Measurements from ENCODE around the gene GSTM4.
"Not testable (repeated sequence)": the region's sequence is repeated elsewhere in the genome, so short reads cannot be mapped to it uniquely, and the experiment has no call there.

Gene GSTM4

GRCh38 chr1:109667452-109668122 lies 11.7 kb downstream of the GSTM4 start, which contains the start of gene GSTM2:
Gene GSTM2, plus strand, starts transcription at chr1:109668057. Its CDS starts 59 bp downstream, at chr1:109668116.
- peak; percentile 90 for DNase-seq (ENCODE audit: low read depth, low spot score)

DNA sequence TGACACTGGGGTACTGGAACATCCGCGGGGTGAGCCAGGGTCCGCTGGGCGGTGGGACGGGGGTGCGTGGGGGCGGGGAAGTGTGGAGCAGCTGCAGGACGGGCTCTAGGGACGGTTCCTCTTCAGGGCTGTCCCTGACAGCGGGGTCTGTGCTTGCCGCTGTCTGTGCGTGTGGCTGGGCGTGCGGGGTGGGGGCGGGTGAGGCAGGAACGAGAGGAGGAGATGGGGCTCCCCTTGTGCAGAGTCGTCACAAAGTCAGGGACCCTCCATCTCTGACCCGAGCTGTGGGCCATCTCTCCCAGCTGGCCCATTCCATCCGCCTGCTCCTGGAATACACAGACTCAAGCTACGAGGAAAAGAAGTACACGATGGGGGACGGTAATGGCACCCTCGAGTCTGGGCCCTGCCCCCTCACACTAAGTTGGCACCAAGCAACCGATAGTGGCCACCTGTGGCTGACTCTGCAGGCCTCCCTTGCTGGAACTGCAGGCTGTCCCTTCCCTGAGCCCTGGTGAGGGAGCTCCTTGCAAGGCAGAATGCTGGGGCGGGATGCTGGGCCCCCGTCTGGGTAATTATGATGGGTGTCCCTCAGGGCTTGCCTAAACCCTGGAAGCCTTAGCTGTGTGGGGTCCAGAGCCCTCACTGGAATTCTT lies 12.3 kb downstream of the GSTM4 start:
- no peak for DNase-seq (ENCODE audit: low read depth, low spot score)

- DNase-seq (ENCODE audit: low read depth, low spot score) = no peak
Measured at GRCh38 chr1:109669246-109669948, 13.5 kb downstream of the GSTM4 start.

DNA sequence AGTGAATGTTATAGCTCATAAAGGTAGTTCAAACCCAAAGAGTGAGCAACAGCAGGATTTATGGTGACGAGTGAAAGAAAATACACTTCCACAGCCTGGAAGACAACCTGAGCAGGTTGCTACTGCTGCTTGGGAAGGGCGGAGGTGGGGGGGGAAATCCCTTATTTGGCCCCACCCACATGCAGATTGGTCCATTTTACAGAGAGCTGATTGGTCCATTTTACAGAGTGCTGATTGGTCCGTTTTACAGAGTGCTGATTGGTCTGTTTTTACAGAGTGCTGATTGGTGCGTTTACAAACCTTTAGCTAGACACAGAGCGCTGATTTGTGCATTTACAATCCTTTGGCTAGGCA lies 14.0 kb downstream of the GSTM4 start:
- DNase-seq (ENCODE audit: low read depth, low spot score) = not testable (repeated sequence)

DNA sequence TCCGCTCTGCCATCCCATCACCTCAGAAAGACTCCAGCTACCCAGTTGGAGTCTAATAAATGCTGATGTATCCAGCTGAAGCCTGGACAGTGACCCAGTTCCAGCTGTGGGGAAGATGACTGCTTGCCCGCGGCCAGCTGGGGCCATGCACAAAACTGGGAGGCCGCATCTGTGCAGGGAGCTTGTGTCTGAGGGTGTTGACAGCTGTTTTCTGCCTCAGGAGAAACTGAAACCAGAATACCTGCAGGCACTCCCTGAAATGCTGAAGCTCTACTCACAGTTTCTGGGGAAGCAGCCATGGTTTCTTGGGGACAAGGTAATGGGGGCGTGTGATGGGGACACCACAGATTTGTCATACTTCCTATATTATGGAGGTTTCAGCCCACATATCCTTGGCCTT lies 15.2 kb downstream of the GSTM4 start:
- DNase-seq (ENCODE audit: low read depth, low spot score) = no peak

GRCh38 chr1:109673861-109674260 lies 18.0 kb downstream of the GSTM4 start:
- not testable (repeated sequence) for DNase-seq (ENCODE audit: low read depth, low spot score)

DNA sequence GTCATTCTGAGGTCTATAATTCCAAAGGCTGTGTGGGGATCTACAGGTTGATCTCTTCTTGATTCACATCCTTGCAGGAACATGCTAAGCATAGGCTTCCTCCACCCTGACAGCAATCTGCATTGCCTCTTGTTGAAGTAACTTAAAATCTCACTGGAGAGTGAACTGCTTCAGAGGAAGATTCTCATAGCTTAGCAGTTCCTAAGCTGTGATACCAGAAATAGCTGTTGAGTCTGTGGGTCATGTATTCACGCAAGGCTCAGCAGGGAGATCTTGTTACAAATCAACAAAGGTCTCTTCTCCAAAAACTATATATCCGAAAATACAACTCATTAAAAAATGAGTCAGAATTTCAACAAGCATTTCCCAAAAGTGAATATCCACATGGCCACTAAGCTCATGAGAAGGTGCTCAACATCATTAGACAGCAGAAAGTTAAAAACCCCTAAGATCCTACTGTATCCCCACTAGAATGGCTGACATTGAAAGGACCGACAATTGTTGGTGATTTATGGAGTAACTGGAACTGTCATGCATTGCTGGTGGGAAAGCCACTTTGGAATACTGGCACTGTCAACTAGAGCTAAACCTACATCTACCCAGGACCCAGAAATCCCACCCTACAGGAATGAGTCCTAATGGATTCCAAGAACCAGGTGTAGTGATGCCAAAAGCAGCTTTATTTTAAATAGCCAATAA lies 20.9 kb downstream of the GSTM4 start:
- not testable (repeated sequence) for DNase-seq (ENCODE audit: low read depth, low spot score)

DNA sequence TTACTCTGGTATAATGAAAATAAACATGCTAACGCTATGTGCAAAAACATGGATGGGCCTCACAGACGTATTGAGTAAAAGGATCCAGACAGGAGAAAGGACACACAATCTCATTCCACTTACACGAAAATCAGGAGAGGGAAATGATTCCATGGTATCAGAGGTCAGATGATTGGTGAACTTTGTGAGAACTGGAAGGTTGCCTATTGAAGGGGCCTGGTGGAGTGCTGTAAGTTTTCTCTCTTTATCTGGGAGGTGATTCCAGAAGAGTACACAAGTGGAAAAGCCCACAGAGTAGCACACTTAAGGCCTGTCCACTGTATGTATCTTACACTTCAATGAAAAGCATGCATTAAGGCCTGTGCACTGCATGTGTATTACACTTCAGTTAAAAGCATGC lies 21.6 kb downstream of the GSTM4 start:
- no peak for DNase-seq (ENCODE audit: low read depth, low spot score)

DNA sequence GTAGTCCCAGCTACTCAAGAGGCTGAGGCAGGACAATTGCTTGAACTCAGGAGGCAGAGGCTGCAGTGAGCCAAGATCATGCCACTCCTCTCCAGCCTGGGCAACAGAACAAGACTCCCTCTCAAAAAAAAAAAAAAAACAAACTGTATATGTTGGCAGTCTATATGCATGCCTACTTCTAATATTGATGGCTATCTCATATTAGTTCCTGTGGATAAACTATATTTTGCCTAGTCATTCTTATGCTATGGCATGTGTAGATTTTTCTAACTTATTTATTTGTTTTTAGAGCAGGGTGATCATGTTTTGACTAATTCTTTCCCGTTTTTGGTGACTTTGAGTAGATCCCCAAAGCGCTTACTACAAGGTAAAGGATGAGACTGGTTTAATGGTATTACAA lies 22.7 kb downstream of the GSTM4 start:
- not testable (repeated sequence) for DNase-seq (ENCODE audit: low read depth, low spot score)

DNA sequence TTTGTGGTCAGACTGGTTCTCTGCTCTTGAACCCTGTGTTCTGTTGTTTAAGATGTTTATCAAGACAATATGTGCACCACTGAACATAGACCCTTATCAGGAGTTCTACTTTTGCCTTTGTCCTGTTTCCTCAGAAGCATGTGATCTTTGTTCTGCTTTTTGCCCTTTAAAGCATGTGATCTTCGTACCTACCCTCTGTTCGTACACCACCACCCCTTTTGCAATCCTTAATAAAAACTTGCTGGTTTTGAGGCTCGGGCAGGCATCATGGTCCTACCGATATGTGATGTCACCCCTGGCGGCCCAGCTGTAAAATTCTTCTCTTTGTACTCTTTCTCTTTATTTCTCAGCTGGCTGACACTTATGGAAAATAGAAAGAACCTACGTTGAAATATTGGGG lies 28.9 kb downstream of the GSTM4 start:
- not testable (repeated sequence) for DNase-seq (ENCODE audit: low read depth, low spot score)

GRCh38 chr1:109685399-109685798 lies 29.5 kb downstream of the GSTM4 start:
- not testable (repeated sequence) for DNase-seq (ENCODE audit: low read depth, low spot score)

- not testable (repeated sequence) for DNase-seq (ENCODE audit: low read depth, low spot score)
Measured at GRCh38 chr1:109685890-109686289, 30.0 kb downstream of the GSTM4 start.

GRCh38 chr1:109687109-109687508 lies 31.2 kb downstream of the GSTM4 start:
- DNase-seq (ENCODE audit: low read depth, low spot score) = not testable (repeated sequence)

- DNase-seq (ENCODE audit: low read depth, low spot score) = no peak
Measured at GRCh38 chr1:109687641-109688499, 32.0 kb downstream of the GSTM4 start, which contains the start of gene GSTM1. Gene GSTM1, plus strand, starts transcription at chr1:109687817. Its CDS starts 57 bp downstream, at chr1:109687874.

DNA sequence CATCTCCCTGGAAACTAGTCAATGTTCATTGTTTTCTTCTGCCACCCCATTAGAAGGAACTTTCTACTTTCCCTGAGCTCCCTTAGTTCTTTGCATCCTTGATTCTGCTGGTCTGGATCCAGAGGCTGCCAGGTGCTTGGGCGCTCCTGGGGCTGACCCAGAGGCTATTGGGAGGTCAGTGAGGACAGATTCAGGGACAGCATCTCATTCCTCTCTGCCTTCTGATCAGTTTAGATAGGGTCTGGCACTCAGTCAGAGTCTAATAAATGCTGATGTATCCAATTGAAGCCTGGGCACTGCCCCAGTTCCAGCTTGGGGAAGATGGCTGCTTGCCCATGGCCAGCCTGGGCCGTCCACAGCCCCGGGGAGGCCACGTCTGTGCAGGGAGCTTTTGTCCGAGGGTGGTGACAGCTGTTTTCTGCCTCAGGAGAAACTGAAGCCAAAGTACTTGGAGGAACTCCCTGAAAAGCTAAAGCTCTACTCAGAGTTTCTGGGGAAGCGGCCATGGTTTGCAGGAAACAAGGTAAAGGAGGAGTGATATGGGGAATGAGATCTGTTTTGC lies 34.0 kb downstream of the GSTM4 start:
- no peak for DNase-seq (ENCODE audit: low read depth, low spot score)

DNA sequence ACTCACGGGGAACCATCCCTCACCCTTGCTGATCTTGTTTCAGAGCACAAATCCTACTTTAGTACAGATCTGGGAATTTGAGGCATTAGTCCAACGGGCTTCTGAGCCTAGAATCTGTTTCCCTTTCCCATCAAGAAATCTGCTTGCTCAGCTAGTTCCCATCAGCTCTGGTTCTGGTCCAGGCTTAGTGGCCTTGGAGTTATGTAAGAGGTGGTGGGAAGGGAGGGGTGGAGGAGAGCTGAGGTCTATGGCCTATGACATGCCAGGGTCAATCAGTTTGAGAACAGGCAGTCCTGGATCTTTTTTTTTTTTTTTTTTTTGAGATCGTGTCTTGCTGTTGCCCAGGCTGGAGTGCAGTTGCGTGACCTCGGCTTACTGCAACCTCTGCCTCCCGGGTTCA lies 35.9 kb downstream of the GSTM4 start:
- no peak for DNase-seq (ENCODE audit: low read depth, low spot score)

DNA sequence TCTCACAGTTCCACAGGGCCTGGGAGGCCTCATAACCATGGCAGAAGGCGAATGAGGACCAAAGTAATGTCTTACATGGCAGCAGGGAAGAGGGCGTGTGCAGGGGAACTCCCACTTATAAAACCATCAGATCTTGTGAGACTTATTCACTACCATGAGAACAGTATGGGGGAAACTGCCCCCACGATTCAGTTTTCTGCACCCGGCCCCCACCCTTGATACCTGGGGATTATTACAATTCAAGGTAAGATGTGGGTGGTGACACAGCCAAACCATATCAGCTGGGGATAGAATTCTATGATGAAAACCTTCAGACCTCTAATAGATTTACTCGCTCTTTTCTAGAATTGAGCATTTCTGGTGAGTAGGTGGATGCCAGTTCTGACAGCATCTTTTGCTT lies 38.5 kb downstream of the GSTM4 start:
- DNase-seq (ENCODE audit: low read depth, low spot score) = not testable (repeated sequence)

GRCh38 chr1:109695138-109695537 lies 39.2 kb downstream of the GSTM4 start:
- DNase-seq (ENCODE audit: low read depth, low spot score) = not testable (repeated sequence)

GRCh38 chr1:109697066-109697465 lies 41.2 kb downstream of the GSTM4 start:
- no peak for DNase-seq (ENCODE audit: low read depth, low spot score)

GRCh38 chr1:109697861-109698260 lies 42.0 kb downstream of the GSTM4 start:
- not testable (repeated sequence) for DNase-seq (ENCODE audit: low read depth, low spot score)

DNA sequence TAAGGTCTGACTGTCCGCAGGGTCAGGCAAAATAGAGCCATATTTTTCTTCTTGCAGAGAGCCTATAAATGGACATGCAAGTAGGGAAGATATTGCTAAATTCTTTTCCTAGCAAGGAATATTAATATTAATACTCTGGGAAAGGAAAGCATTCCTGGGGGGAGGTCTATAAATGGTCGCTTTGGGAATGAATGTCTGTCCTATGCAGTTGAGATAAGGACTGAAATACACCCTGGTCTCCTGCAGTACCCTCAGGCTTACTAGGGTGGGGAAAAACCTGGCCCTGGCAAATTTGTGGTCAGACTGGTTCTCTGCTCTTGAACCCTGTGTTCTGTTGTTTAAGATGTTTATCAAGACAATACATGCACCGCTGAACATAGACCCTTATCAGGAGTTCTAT lies 47.0 kb downstream of the GSTM4 start:
- not testable (repeated sequence) for DNase-seq (ENCODE audit: low read depth, low spot score)
